Neural cell (in vitro differentiated cells): Measurements from ENCODE around the gene HOXD1. TPM values are rescaled to one million over a fixed set of nuclear protein-coding genes. Genes with fewer than 3 reads are reported as not detected.

Experiments
- H2AFZ ChIP-seq: fragments of 200-600, 300-800 bp; sonication (generic), shearing (Covaris generic); 2 replicates; pipeline ENCODE4 v1.6.0; 2014; ENCODE audit warnings: low read depth, mild to moderate bottlenecking, antibody characterized with exemption, low read length, moderate library complexity
- H3F3A ChIP-seq: fragments of 200-600 bp; shearing (Covaris generic); 2 replicates; pipeline ENCODE4 v1.6.1; 2016; ENCODE audit warnings: mild to moderate bottlenecking, moderate library complexity, mixed read lengths, antibody characterized with exemption, low read length; ENCODE audit not compliant: insufficient read depth, poor library complexity, severe bottlenecking
- H3K27ac ChIP-seq: fragments of 200-600, 300-800 bp; sonication (generic), shearing (Covaris generic); 2 replicates; pipeline ENCODE4 v1.5.1; 2014; ENCODE audit warnings: mild to moderate bottlenecking, low read length, moderate library complexity
- H3K27me3 ChIP-seq: fragments of 300-800, 200-600 bp; sonication (generic), shearing (Covaris generic); 2 replicates; pipeline ENCODE4 v1.6.0; 2014; ENCODE audit warnings: mild to moderate bottlenecking, low read depth, low read length, moderate library complexity; ENCODE audit not compliant: insufficient read depth
- H3K36me3 ChIP-seq: fragments of 300-800, 200-600 bp; sonication (generic), shearing (Covaris generic); 2 replicates; pipeline ENCODE4 v1.5.1; 2014; ENCODE audit warnings: mild to moderate bottlenecking, antibody characterized with exemption, low read length, moderate library complexity; ENCODE audit not compliant: insufficient read depth
- H3K4me2 ChIP-seq: fragments of 300-800, 200-600 bp; sonication (generic), shearing (Covaris generic); 2 replicates; pipeline ENCODE4 v1.6.0; 2014; ENCODE audit warnings: mild to moderate bottlenecking, low read length
- H3K4me3 ChIP-seq: fragments of 300-800, 200-600 bp; sonication (generic), shearing (Covaris generic); 2 replicates; pipeline ENCODE4 v1.5.1; 2014; ENCODE audit warnings: mild to moderate bottlenecking, low read length, moderate library complexity
- H3K79me2 ChIP-seq: fragments of 200-600 bp; shearing (Covaris generic); replicated peaks from 2 replicates; pipeline ENCODE4 v1.6.0; 2014; ENCODE audit warnings: mild to moderate bottlenecking, low read length, moderate library complexity; ENCODE audit not compliant: insufficient read depth
- H3K9ac ChIP-seq: fragments of 300-800, 200-600 bp; sonication (generic), shearing (Covaris generic); 2 replicates; pipeline ENCODE4 v1.6.1; 2016; ENCODE audit warnings: mild to moderate bottlenecking, low read length, mixed read lengths
- H3K9me2 ChIP-seq: fragments of 200-600 bp; shearing (Covaris generic); 2 replicates; pipeline ENCODE4 v1.6.1; 2016; ENCODE audit warnings: mild to moderate bottlenecking, low read length, mixed read lengths; ENCODE audit not compliant: insufficient read depth
- H3K9me3 ChIP-seq: fragments of 200-600, 300-800 bp; sonication (generic), shearing (Covaris generic); 2 replicates; pipeline ENCODE4 v1.6.1; 2016; ENCODE audit warnings: mild to moderate bottlenecking, mixed run types, low read length, moderate library complexity, mixed read lengths
- H4K20me1 ChIP-seq: fragments of 200-600 bp; shearing (Covaris generic); 2 replicates; pipeline ENCODE4 v1.6.1; 2016; ENCODE audit warnings: mild to moderate bottlenecking, mixed run types; ENCODE audit not compliant: insufficient read depth
- CTCF ChIP-seq: fragments of 450-650 bp; IDR thresholded peaks from 2 replicates; pipeline ENCODE4 v1.5.1; 2014; ENCODE audit warnings: antibody characterized with exemption, mild to moderate bottlenecking, moderate library complexity; ENCODE audit not compliant: poor library complexity, severe bottlenecking
- EP300 ChIP-seq: fragments of 450-650 bp; conservative IDR thresholded peaks from 2 replicates; pipeline ENCODE4 v1.6.1; 2014; ENCODE audit warnings: antibody characterized with exemption, mild to moderate bottlenecking, moderate library complexity; ENCODE audit not compliant: poor library complexity, severe bottlenecking
- EZH2 ChIP-seq: fragments of 200-600, 300-800 bp; shearing (Covaris generic), sonication (generic); IDR thresholded peaks from 2 replicates; pipeline ENCODE4 v1.6.1; 2014; ENCODE audit warnings: antibody characterized with exemption, low read length, borderline replicate concordance, mild to moderate bottlenecking; ENCODE audit not compliant: insufficient read depth, poor library complexity, severe bottlenecking
- MXI1 ChIP-seq: fragments of 450-650 bp; conservative IDR thresholded peaks from 2 replicates; pipeline ENCODE4 v1.6.1; 2014; ENCODE audit warnings: antibody characterized with exemption, mild to moderate bottlenecking; ENCODE audit not compliant: poor library complexity, severe bottlenecking
- POLR2AphosphoS5 ChIP-seq: IDR thresholded peaks from 2 replicates; pipeline ENCODE4 v1.6.1; 2012
- RAD21 ChIP-seq: fragments of 450-650 bp; conservative IDR thresholded peaks from 2 replicates; pipeline ENCODE4 v1.6.1; 2014; ENCODE audit warnings: antibody characterized with exemption, mild to moderate bottlenecking, moderate library complexity
- REST ChIP-seq: IDR thresholded peaks from 2 replicates; pipeline ENCODE4 v1.6.1; 2012; ENCODE audit warnings: borderline replicate concordance
- SMC3 ChIP-seq: fragments of 450-650 bp; conservative IDR thresholded peaks from 2 replicates; pipeline ENCODE4 v1.6.1; 2014; ENCODE audit warnings: antibody characterized with exemption, mild to moderate bottlenecking, moderate library complexity; ENCODE audit not compliant: poor library complexity
- TAF1 ChIP-seq: IDR thresholded peaks from 2 replicates; pipeline ENCODE4 v1.6.1; 2012; ENCODE audit warnings: low read depth
- polyA plus RNA-seq: library from polyadenylated mRNA; depleted of rRNA; stranded (reverse); fragments of >200 nt; gene quantifications from 2 replicates; pipeline ENCODE4 v1.2.3, GENCODE V29; 2014

Gene HOXD1
- polyA plus RNA-seq, 1 donor from 2014 or later = not detected

DNA sequence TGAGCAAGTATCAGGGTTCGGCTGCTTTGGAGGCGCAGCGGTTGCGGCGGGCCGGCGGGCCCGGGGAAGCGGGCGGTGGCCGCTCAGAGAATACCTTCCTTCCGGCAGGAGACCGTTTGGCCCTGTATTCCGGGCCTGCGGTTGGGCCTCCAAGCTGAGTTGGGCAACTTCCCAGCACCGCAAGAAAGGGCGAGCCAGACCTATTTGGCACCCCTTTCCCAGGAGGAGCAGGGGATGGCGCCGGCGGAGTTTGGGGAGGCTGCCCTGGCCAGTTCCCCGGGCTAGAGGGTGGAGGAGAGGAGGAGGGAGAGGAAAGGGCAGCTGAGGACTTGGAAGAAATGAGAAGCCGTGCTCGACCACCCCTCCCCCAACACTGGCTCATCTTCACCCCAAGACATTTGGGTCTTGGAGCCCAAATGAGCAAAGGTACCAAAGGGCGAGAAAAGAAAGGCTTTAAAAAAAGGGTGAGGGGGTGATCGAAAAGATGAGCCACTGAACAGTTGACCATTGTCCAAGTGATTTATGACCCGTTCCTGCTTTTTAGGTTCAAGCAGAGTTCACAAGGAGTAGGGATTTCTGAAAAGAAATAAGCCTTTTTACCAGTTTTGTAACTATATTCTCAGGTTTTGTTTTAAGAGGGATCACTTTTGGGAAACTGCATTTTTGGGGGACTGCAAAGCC lies 23.0 kb upstream of the HOXD1 start:
- no peak overlapping the region for H3K27ac ChIP-seq
- H3K9ac ChIP-seq = no peak overlapping the region
- peaks cover 100% of the 10 kb centered on the region for H3K27me3 ChIP-seq
- no peaks in the 10 kb centered on the region for H3F3A ChIP-seq
- H2AFZ ChIP-seq = no peak overlapping the region
- TF ChIP-seq EZH2 = peak; percentile 21
- TF ChIP-seq CTCF = no peak
- no peaks in the 10 kb centered on the region for H3K79me2 ChIP-seq
- H3K4me3 ChIP-seq = peak overlapping the region; percentile 44
- H4K20me1 ChIP-seq = no peaks in the 10 kb centered on the region
- H3K9me2 ChIP-seq = no peaks in the 10 kb centered on the region
- no peak overlapping the region for H3K4me2 ChIP-seq
- H3K36me3 ChIP-seq = no peaks in the 10 kb centered on the region
- peaks cover 23% of the 10 kb centered on the region for H3K9me3 ChIP-seq

GRCh38 chr2:176166272-176166671 lies 22.2 kb upstream of the HOXD1 start:
- no peaks in the 10 kb centered on the region for H3K36me3 ChIP-seq
- H3K27me3 ChIP-seq = peaks cover 100% of the 10 kb centered on the region
- H3K4me3 ChIP-seq = no peak overlapping the region
- no peak overlapping the region for H3K27ac ChIP-seq
- H4K20me1 ChIP-seq = no peaks in the 10 kb centered on the region
- no peaks in the 10 kb centered on the region for H3K79me2 ChIP-seq
- TF ChIP-seq CTCF (no peak), MXI1 (no peak), POLR2AphosphoS5 (no peak), TAF1 (no peak), EP300 (no peak), SMC3 (no peak), RAD21 (no peak), EZH2 (no peak), REST (no peak)
- no peaks in the 10 kb centered on the region for H3F3A ChIP-seq
- H2AFZ ChIP-seq = no peak overlapping the region
- no peaks in the 10 kb centered on the region for H3K9me2 ChIP-seq
- peaks cover 18% of the 10 kb centered on the region for H3K9me3 ChIP-seq
- H3K9ac ChIP-seq = no peak overlapping the region
- H3K4me2 ChIP-seq = no peak overlapping the region
